Measurements from ENCODE around the gene PDLIM3.

- TF ChIP-seq GATA3 (IDR thresholded peaks at IDR 0.05; ENCODE audit: low read depth, low read length) (no peak), GATA2 (IDR thresholded peaks at IDR 0.05; ENCODE audit: low read depth, low read length) (no peak)
These were observed 34.7 kb downstream of the PDLIM3 start for GRCh38 chr4:185500576-185500975.
